GM12878 (cell line): ENCODE results near the gene CAMKK2. TPM values are rescaled to one million over a fixed set of nuclear protein-coding genes. Genes with fewer than 3 reads are reported as not detected.

Source experiments
- ATAC-seq: fragments of 200-7000 bp; cut with Tn5 transposase; 3 replicates; pipeline ENCODE4 v1.9.1; 2020; ENCODE audit warnings: mild to moderate bottlenecking, moderate library complexity
- BruUV-seq: library from RNA; stranded (reverse); fragments of 400-500 nt; replicated peaks from 2 replicates; lab custom pipeline; 2021; lab: Mats Ljungman, UMichigan
- CTCF ChIA-PET: fragments of 300-600 bp; sonication (Branson Sonifier 250); formaldehyde crosslinking; extraction: SDS; loops from one replicate; lab custom pipeline; 2021; ENCODE audit warnings: inconsistent platforms; lab: Yijun Ruan, JAX
- POLR2A ChIA-PET: fragments of 350-600 bp; formaldehyde crosslinking; extraction: SDS; loops from one replicate; lab custom pipeline; 2021; ENCODE audit warnings: inconsistent platforms; lab: Charles Lee
- RAD21 ChIA-PET: fragments of 300-600 bp; sonication (Branson Sonifier 250); formaldehyde crosslinking; loops from one replicate; lab custom pipeline; 2023; ENCODE audit warnings: antibody characterized with exemption; ENCODE audit not compliant: unreplicated experiment; lab: Charles Lee
- SMC1A ChIA-PET: fragments of 300-600 bp; sonication (Branson Sonifier 250); formaldehyde crosslinking; loops from one replicate; lab custom pipeline; 2023; ENCODE audit not compliant: unreplicated experiment, uncharacterized antibody; lab: Charles Lee
- DNase-seq: peaks from one replicate; pipeline ENCODE4 v3.0.0-alpha.2; 2011; ENCODE audit warnings: low read depth, low spot score
- FAIRE-seq: peaks from 3 replicates; lab custom pipeline; 2011; peaks lifted over from hg19 to GRCh38; lab: Jason Lieb, UNC
- H2AFZ ChIP-seq: 2 replicates; pipeline ENCODE4 v1.6.0; 2011; ENCODE audit warnings: low read depth, low read length, control low read depth; ENCODE audit not compliant: control insufficient read depth
- H3K27ac ChIP-seq: 2 replicates; pipeline ENCODE4 v1.5.1; 2011; ENCODE audit warnings: control low read depth; ENCODE audit not compliant: control insufficient read depth, insufficient read depth
- H3K27me3 ChIP-seq, 2 experiments: replicated peaks in 1 of 2; 2 replicates each; pipeline versions ENCODE4 v1.6.0 to v1.6.1; 2011; ENCODE audit warnings: low read length in 1 of 2; ENCODE audit not compliant: control insufficient read depth in 2 of 2, insufficient read depth in 2 of 2
- H3K36me3 ChIP-seq, 2 experiments: 2 replicates each; pipeline ENCODE4 v1.5.1; 2011; ENCODE audit warnings: low read length in 1 of 2; ENCODE audit not compliant: control insufficient read depth in 2 of 2, insufficient read depth in 2 of 2
- H3K4me1 ChIP-seq: 2 replicates; pipeline ENCODE4 v1.6.1; 2011; ENCODE audit warnings: mild to moderate bottlenecking, low read length, moderate library complexity, mixed read lengths; ENCODE audit not compliant: control insufficient read depth, insufficient read depth
- H3K4me2 ChIP-seq: 2 replicates; pipeline ENCODE4 v1.6.0; 2011; ENCODE audit warnings: control low read depth; ENCODE audit not compliant: control insufficient read depth, insufficient read depth
- H3K4me3 ChIP-seq: fragments of 200-600 bp; sonication (generic); 2 replicates; pipeline ENCODE4 v1.5.1; 2016
- H3K79me2 ChIP-seq: 2 replicates; pipeline ENCODE4 v1.6.0; 2011; ENCODE audit warnings: low read length; ENCODE audit not compliant: control insufficient read depth, insufficient read depth
- H3K9ac ChIP-seq: 2 replicates; pipeline ENCODE4 v1.8.0; 2011; ENCODE audit warnings: low read length, control low read depth, mixed read lengths; ENCODE audit not compliant: control insufficient read depth, insufficient read depth
- H3K9me3 ChIP-seq: replicated peaks from 3 replicates; pipeline ENCODE4 v1.5.1; 2011; ENCODE audit warnings: mild to moderate bottlenecking, low read length; ENCODE audit not compliant: control insufficient read depth, insufficient read depth
- H4K20me1 ChIP-seq: 2 replicates; pipeline ENCODE4 v1.6.0; 2011; ENCODE audit not compliant: control insufficient read depth, insufficient read depth
- CEBPB ChIP-seq, 2 experiments: fragments of 150-350 bp in 1 of 2; IDR thresholded peaks; 2 replicates each; pipeline ENCODE4 v1.6.1; 2012 to 2014; ENCODE audit warnings: low read depth in 2 of 2, low read length in 2 of 2, borderline replicate concordance in 1 of 2, inconsistent platforms in 1 of 2
- GABPA ChIP-seq: IDR thresholded peaks from 2 replicates; pipeline ENCODE4 v1.6.1; 2014; ENCODE audit warnings: antibody characterized with exemption, low read depth, mild to moderate bottlenecking, inconsistent platforms
- KAT2A ChIP-seq: conservative IDR thresholded peaks from 2 replicates; pipeline ENCODE4 v1.6.1; 2011; ENCODE audit warnings: low read depth, low read length; ENCODE audit not compliant: control insufficient read depth
- KDM1A ChIP-seq: fragments of 200-600 bp; sonication (generic); IDR thresholded peaks from 2 replicates; pipeline ENCODE4 v1.6.1; 2016; ENCODE audit warnings: borderline replicate concordance
- KLF5 ChIP-seq: fragments of 450-650 bp; IDR thresholded peaks from 2 replicates; pipeline ENCODE4 v1.6.1; 2014; ENCODE audit warnings: mild to moderate bottlenecking; ENCODE audit not compliant: partially characterized antibody
- NBN ChIP-seq: fragments of 450-650 bp; IDR thresholded peaks from 2 replicates; pipeline ENCODE4 v1.6.1; 2016
- POLR2AphosphoS2 ChIP-seq: IDR thresholded peaks from 2 replicates; pipeline ENCODE4 v1.6.1; 2011; ENCODE audit warnings: low read depth, mild to moderate bottlenecking, low read length, improper control_type of control experiment, moderate library complexity
- POLR2AphosphoS5 ChIP-seq: IDR thresholded peaks from 2 replicates; pipeline ENCODE4 v1.6.1; 2011; ENCODE audit warnings: mild to moderate bottlenecking, low read length, inconsistent platforms
- RUNX3 ChIP-seq: IDR thresholded peaks from 2 replicates; pipeline ENCODE4 v1.6.1; 2012; ENCODE audit warnings: low read length, inconsistent platforms
- SIX5 ChIP-seq: IDR thresholded peaks from 2 replicates; pipeline ENCODE4 v1.6.1; 2011; ENCODE audit warnings: mild to moderate bottlenecking, low read depth, low read length, moderate library complexity; ENCODE audit not compliant: severe bottlenecking
- STAT1 ChIP-seq: fragments of 450-650 bp; conservative IDR thresholded peaks from 2 replicates; pipeline ENCODE4 v1.6.1; 2014; ENCODE audit warnings: antibody characterized with exemption, mild to moderate bottlenecking
- TAF1 ChIP-seq: IDR thresholded peaks from 2 replicates; pipeline ENCODE4 v1.6.1; 2011; ENCODE audit warnings: mild to moderate bottlenecking, low read depth, low read length, borderline replicate concordance
- WRNIP1 ChIP-seq: IDR thresholded peaks from 2 replicates; pipeline ENCODE4 v1.6.1; 2011; ENCODE audit warnings: low read depth, low read length, improper control_type of control experiment, borderline replicate concordance
- YBX1 ChIP-seq: fragments of 450-650 bp; IDR thresholded peaks from 2 replicates; pipeline ENCODE4 v1.6.1; 2016; ENCODE audit warnings: antibody characterized with exemption
- YY1 ChIP-seq: IDR thresholded peaks from 2 replicates; pipeline ENCODE4 v1.6.1; 2011; ENCODE audit warnings: low read depth, mild to moderate bottlenecking, low read length
- WGBS: methylation state at CpG from one replicate; pipeline ENCODE4 v1.1.6; 2016; ENCODE audit warnings: low lambda C conversion rate; ENCODE audit not compliant: insufficient replicate concordance, insufficient coverage; ENCODE audit errors: missing lambda C conversion rate; 5-methylcytosine and 5-hydroxymethylcytosine counted together
- in situ Hi-C: fragments of 300-500 bp; cut with MboI; formaldehyde crosslinking; loops from 9 replicates; pipeline ENCODE4 v1.14.3; 2018; ENCODE audit warnings: mixed read lengths
- intact Hi-C: fragments of 100-400 bp; cut with micrococcal nuclease; formaldehyde crosslinking; loops from one replicate; pipeline ENCODE4 v1.14.2; 2022; ENCODE audit not compliant: unreplicated experiment
- polyA plus RNA-seq, 11 experiments: library from polyadenylated mRNA; depleted of rRNA in 4 of 11; unstranded in 6 of 11; stranded (reverse) in 5 of 11; fragments of >200 nt; fragmentation: Nextera tagmentation in 4 of 11; fragmentation: Illumina TruSeq in 1 of 11; extraction: Ambion mirVana in 4 of 11; extraction: Trizol in 1 of 11; gene quantifications; 1 replicate in 1 of 11; 2 replicates in 10 of 11; pipeline versions ENCODE4 v1.2.1 to v1.2.3, GENCODE V29; 2011 to 2016; ENCODE audit warnings: inconsistent platforms in 2 of 11, missing spikeins in 2 of 11, low read depth in 1 of 11
- total RNA-seq, 4 experiments: library from RNA; depleted of rRNA in 3 of 4; stranded (reverse); fragments of >200 nt in 3 of 4; fragmentation: Illumina TruSeq in 1 of 4; extraction: Trizol in 1 of 4; gene quantifications; 2 replicates each; pipeline versions ENCODE4 v1.2.1 to v1.2.3, GENCODE V29; 2013 to 2021
- TF ChIP-seq, protein P1 (sequence below): IDR thresholded peaks from 2 replicates; pipeline ENCODE4 v1.6.1; 2011; ENCODE audit warnings: low read depth, mild to moderate bottlenecking, low read length, moderate library complexity, borderline replicate concordance; ENCODE audit errors: extremely low read depth
- TF ChIP-seq, protein P2 (sequence below): IDR thresholded peaks from 2 replicates; pipeline ENCODE4 v1.6.1; 2011; ENCODE audit warnings: mild to moderate bottlenecking, low read depth, low read length, moderate library complexity; ENCODE audit not compliant: insufficient replicate concordance

The CAMKK2 gene
- total and polyA plus RNA-seq, 10 of the 15 experiments (the other 5 are each of a cell fraction or from before 2014, with no cell fraction given): 5.2 to 40.6 (median 26.6) TPM

DNA sequence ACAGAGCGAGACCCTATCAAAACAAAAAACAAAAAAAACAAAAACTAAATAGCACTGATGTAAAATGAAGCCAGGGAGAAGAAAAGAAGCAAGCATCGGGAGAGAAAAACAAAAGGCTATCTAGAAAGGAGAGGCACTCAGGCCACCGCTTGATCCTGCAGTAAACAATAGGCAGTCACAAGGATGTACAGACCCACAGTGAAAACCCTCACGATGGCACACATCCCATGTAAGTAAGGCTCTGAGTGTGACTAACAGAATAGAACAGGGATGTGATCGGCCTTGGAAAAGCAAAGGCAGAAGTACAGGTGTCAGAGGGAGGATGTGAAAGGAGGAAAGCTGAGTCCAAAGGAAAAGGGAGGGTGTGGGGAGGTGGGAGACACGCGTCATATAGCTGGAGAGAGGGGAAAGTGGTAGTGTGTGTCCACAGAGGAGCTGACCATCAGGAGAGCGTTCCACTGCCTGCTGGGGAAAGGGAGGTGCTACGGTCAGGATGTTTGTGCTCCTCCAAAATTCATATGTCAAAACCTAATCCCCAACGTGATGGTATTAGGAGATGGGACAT, 31.5 kb downstream of the CAMKK2 start (continued):
- no peak for TF ChIP-seq YBX1
- no peak for TF ChIP-seq KDM1A
- TF ChIP-seq CEBPB (IDR thresholded peaks at IDR 0.05; ENCODE audit: borderline replicate concordance in 1 of 2, low read depth in 2 of 2, low read length in 2 of 2): no peak

DNA sequence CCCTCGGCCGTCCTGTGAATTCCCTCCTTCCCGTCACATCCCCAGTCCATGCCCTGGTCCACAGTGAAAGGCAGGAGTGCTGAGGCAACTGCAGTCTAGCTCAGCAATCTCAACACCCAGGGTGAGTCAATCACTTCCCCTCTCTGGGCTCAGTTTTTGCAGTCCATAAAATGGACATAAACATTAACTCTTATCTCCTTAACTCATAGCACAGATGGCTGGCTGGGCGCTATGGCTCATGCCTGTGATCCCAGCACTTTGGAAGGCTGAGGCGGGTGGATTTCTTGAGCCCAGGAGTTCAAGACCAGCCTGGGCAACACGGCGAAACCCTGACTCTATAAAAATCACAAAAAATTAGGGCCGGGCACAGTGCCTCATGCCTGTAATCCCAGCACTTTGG, 32.4 kb downstream of the CAMKK2 start:
- ChIA-PET SMC1A (no interaction called here), POLR2A (no interaction called here), RAD21 (interaction anchor here (1.2 kb wide), 1 partner anchor 31 kb away, joined by 3 read pairs; no protein-coding TSS in a partner anchor), CTCF (no interaction called here)
- no peaks in the 10 kb centered on the region for H3K9me3 ChIP-seq
- in situ Hi-C loops: no loop called here
- 98% methylated on average over 8 of the region's 8 CpGs for WGBS
- no peak overlapping the region for H3K4me3 ChIP-seq
- no peak overlapping the region for H3K4me2 ChIP-seq
- FAIRE-seq (no peak), ATAC-seq (no peak), DNase-seq (no peak)
- H3K9ac ChIP-seq: no peak overlapping the region
- H3K27ac ChIP-seq: no peak overlapping the region
- H2AFZ ChIP-seq: no peak overlapping the region
- no peaks in the 10 kb centered on the region for H3K4me1 ChIP-seq
- no peaks in the 10 kb centered on the region for H3K27me3 ChIP-seq
- intact Hi-C loops: no loop called here
- BruUV-seq: no TSS peak
- peaks cover 13 to 18% of the 10 kb centered on the region in 2 experiments for H3K36me3 ChIP-seq
- TF ChIP-seq WRNIP1: no peak
- TF ChIP-seq KLF5: no peak
- TF ChIP-seq, protein P1, sequence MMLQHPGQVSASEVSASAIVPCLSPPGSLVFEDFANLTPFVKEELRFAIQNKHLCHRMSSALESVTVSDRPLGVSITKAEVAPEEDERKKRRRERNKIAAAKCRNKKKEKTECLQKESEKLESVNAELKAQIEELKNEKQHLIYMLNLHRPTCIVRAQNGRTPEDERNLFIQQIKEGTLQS: no peak
- no peak for TF ChIP-seq RUNX3
- TF ChIP-seq KAT2A: no peak
- TF ChIP-seq, protein P2, sequence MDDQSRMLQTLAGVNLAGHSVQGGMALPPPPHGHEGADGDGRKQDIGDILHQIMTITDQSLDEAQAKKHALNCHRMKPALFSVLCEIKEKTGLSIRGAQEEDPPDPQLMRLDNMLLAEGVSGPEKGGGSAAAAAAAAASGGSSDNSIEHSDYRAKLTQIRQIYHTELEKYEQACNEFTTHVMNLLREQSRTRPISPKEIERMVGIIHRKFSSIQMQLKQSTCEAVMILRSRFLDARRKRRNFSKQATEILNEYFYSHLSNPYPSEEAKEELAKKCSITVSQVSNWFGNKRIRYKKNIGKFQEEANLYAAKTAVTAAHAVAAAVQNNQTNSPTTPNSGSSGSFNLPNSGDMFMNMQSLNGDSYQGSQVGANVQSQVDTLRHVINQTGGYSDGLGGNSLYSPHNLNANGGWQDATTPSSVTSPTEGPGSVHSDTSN: no peak
- no peak for TF ChIP-seq SIX5
- TF ChIP-seq POLR2AphosphoS2: no peak
- TF ChIP-seq STAT1: no peak
- TF ChIP-seq TAF1: no peak
- no peak for TF ChIP-seq YY1
- no peak for TF ChIP-seq POLR2AphosphoS5
- TF ChIP-seq NBN: no peak
- no peak for TF ChIP-seq GABPA
- no peaks in the 10 kb centered on the region for H4K20me1 ChIP-seq
- H3K79me2 ChIP-seq: no peaks in the 10 kb centered on the region
